ENCODE results near the gene TTI1. TPM values are rescaled to one million over a fixed set of nuclear protein-coding genes. Genes with fewer than 3 reads are reported as not detected.
"Not testable (repeated sequence)": the region's sequence is repeated elsewhere in the genome, so short reads cannot be mapped to it uniquely, and the experiment has no call there.

The TTI1 gene
- total RNA-seq, 1 donor from 2014 or later, result 14.3 TPM

- no peak overlapping the region for H3K4me3 ChIP-seq (ENCODE audit: low read depth, low read length)
- DNase-seq (ENCODE audit: low read depth), result no peak
- no peak for TF ChIP-seq CTCF (conservative IDR thresholded peaks at IDR 0.05; ENCODE audit: low read depth, low read length)
These were observed 61.6 kb downstream of the TTI1 start for GRCh38 chr20:37971561-37972127.

GRCh38 chr20:37970856-37971245, 62.4 kb downstream of the TTI1 start:
- TF ChIP-seq CTCF (conservative IDR thresholded peaks at IDR 0.05; ENCODE audit: low read depth, low read length), result no peak
- H3K4me3 ChIP-seq (ENCODE audit: low read depth, low read length), result no peak overlapping the region
- no peak for DNase-seq (ENCODE audit: low read depth)

- DNase-seq (ENCODE audit: low read depth), result no peak
These were observed 63.1 kb downstream of the TTI1 start for GRCh38 chr20:37969949-37970855.

GRCh38 chr20:37968841-37969401, 64.3 kb downstream of the TTI1 start:
- TF ChIP-seq CTCF (conservative IDR thresholded peaks at IDR 0.05; ENCODE audit: low read depth, low read length), result no peak

More at GRCh38 chr20:37969949-37970855, 63.1 kb downstream of the TTI1 start:
- no peak overlapping the region for H3K4me3 ChIP-seq (ENCODE audit: low read depth, low read length)
- TF ChIP-seq CTCF (conservative IDR thresholded peaks at IDR 0.05; ENCODE audit: low read depth, low read length), result no peak

GRCh38 chr20:37963483-37963882, 69.8 kb downstream of the TTI1 start:
- not testable (repeated sequence) for H3K4me3 ChIP-seq (ENCODE audit: low read depth, low read length); DNase-seq (ENCODE audit: low read depth)

More at GRCh38 chr20:37968841-37969401, 64.3 kb downstream of the TTI1 start:
- H3K4me3 ChIP-seq (ENCODE audit: low read depth, low read length), result no peak overlapping the region
- no peak for DNase-seq (ENCODE audit: low read depth)

- TF ChIP-seq CTCF (conservative IDR thresholded peaks at IDR 0.05; ENCODE audit: low read depth, low read length), result no peak
- H3K4me3 ChIP-seq (ENCODE audit: low read depth, low read length), result no peak overlapping the region
- no peak for DNase-seq (ENCODE audit: low read depth)
These were observed 72.2 kb downstream of the TTI1 start for GRCh38 chr20:37961066-37961465.

- no peak overlapping the region for H3K4me3 ChIP-seq (ENCODE audit: low read depth, low read length)
- TF ChIP-seq CTCF (conservative IDR thresholded peaks at IDR 0.05; ENCODE audit: low read depth, low read length), result no peak
- DNase-seq (ENCODE audit: low read depth), result no peak
These were observed 74.3 kb downstream of the TTI1 start for GRCh38 chr20:37958856-37959520.

Data from epithelial cell of proximal tubule (primary cell).